ENCODE measurements around the gene TGFBR3L. TPM values are rescaled to one million over a fixed set of nuclear protein-coding genes. Genes with fewer than 3 reads are reported as not detected.

Gene TGFBR3L
- total RNA-seq, 1 donor from 2014 or later = 0.72 TPM

GRCh38 chr19:7904074-7905020 lies 10.3 kb upstream of the TGFBR3L start:
- ATAC-seq = peak; percentile 27

- ATAC-seq = no peak
These were observed 9.4 kb upstream of the TGFBR3L start for GRCh38 chr19:7905268-7905667.

- ATAC-seq = no peak
These were observed 8.8 kb upstream of the TGFBR3L start for GRCh38 chr19:7905859-7906258.

GRCh38 chr19:7907122-7907521 lies 7.5 kb upstream of the TGFBR3L start:
- no peak for ATAC-seq

- no peak for ATAC-seq
These were observed 7.1 kb upstream of the TGFBR3L start for GRCh38 chr19:7907544-7907943.

- no peak for ATAC-seq
These were observed 6.4 kb upstream of the TGFBR3L start for GRCh38 chr19:7908078-7908699.

GRCh38 chr19:7908742-7909461 lies 5.7 kb upstream of the TGFBR3L start:
- peak; percentile 5 for ATAC-seq

- ATAC-seq = no peak
These were observed 5.1 kb upstream of the TGFBR3L start for GRCh38 chr19:7909471-7910067.

GRCh38 chr19:7910321-7911161 lies 4.1 kb upstream of the TGFBR3L start:
- no peak for ATAC-seq

- no peak for ATAC-seq
These were observed 3.0 kb upstream of the TGFBR3L start for GRCh38 chr19:7911508-7912143.

GRCh38 chr19:7912144-7912696 lies 2.4 kb upstream of the TGFBR3L start:
- ATAC-seq = no peak

GRCh38 chr19:7912697-7913564 lies 1.7 kb upstream of the TGFBR3L start:
- ATAC-seq = no peak

- no peak for ATAC-seq
These were observed 978 bp upstream of the TGFBR3L start for GRCh38 chr19:7913652-7914051.

- ATAC-seq = no peak
These were observed 531 bp upstream of the TGFBR3L start for GRCh38 chr19:7914099-7914498.

GRCh38 chr19:7915250-7916102 lies 846 bp downstream of the TGFBR3L start:
- ATAC-seq = no peak

- no peak for ATAC-seq
These were observed 1.7 kb downstream of the TGFBR3L start for GRCh38 chr19:7916103-7916954.

GRCh38 chr19:7916955-7917266 lies 2.3 kb downstream of the TGFBR3L start:
- no peak for ATAC-seq
